Activated CD8-positive, alpha-beta memory T cell treated with anti-CD3 and anti-CD28 coated beads for 24 hours (primary cell): ENCODE results near the gene BAZ1A.

Experiments
- DNase-seq: peaks from one replicate; pipeline ENCODE4 v3.0.0-alpha.2; 2020

BAZ1A gene, protein sequence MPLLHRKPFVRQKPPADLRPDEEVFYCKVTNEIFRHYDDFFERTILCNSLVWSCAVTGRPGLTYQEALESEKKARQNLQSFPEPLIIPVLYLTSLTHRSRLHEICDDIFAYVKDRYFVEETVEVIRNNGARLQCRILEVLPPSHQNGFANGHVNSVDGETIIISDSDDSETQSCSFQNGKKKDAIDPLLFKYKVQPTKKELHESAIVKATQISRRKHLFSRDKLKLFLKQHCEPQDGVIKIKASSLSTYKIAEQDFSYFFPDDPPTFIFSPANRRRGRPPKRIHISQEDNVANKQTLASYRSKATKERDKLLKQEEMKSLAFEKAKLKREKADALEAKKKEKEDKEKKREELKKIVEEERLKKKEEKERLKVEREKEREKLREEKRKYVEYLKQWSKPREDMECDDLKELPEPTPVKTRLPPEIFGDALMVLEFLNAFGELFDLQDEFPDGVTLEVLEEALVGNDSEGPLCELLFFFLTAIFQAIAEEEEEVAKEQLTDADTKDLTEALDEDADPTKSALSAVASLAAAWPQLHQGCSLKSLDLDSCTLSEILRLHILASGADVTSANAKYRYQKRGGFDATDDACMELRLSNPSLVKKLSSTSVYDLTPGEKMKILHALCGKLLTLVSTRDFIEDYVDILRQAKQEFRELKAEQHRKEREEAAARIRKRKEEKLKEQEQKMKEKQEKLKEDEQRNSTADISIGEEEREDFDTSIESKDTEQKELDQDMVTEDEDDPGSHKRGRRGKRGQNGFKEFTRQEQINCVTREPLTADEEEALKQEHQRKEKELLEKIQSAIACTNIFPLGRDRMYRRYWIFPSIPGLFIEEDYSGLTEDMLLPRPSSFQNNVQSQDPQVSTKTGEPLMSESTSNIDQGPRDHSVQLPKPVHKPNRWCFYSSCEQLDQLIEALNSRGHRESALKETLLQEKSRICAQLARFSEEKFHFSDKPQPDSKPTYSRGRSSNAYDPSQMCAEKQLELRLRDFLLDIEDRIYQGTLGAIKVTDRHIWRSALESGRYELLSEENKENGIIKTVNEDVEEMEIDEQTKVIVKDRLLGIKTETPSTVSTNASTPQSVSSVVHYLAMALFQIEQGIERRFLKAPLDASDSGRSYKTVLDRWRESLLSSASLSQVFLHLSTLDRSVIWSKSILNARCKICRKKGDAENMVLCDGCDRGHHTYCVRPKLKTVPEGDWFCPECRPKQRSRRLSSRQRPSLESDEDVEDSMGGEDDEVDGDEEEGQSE (N-terminal part only)

DNA sequence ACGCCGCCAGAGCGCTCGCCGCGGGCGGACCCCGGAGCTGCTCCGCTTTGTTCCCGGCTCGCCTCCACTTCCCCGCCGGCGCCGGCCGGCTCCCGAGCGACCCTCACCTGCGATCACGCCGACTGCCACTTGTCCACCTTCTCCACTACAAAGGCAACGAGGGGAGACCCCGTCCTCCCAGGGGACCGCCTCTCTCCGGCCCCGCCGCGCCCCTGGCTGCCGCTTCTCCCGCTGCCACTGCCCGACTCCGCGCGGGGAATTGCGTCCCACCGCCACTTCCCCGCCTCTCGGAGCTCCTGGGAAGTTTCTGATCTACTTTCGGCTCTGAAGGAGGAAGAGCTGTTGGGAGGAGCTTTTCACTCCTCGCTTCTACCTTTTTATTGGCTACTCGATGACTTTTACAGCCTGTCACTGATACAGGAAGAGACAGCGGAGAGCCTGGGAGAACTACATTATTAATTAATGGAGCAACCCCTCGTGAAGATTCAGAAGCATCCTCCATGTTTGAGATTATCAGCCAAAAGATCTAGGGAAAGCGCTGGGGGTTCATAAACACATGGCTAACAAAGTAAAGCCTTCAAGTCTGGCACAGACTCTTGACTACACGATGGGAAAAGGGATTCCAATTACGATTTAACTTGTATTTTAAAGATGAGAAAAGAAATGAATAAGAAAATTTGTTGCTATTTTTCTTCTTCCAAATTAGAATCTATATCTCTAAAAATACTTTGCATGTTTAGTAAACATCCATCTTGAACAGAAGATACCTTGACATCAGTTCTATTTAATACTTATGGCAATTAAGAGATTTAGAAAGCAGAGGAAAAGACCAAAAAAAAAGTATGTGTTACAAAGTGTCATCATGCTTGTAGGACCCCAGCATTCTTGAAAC is at the start of gene BAZ1A:
TSS of gene BAZ1A (minus strand) at position 330 of the 892 bp plus-strand sequence. CDS start 756 bp downstream, outside the sequence.
- DNase-seq: peak; percentile 86

DNA sequence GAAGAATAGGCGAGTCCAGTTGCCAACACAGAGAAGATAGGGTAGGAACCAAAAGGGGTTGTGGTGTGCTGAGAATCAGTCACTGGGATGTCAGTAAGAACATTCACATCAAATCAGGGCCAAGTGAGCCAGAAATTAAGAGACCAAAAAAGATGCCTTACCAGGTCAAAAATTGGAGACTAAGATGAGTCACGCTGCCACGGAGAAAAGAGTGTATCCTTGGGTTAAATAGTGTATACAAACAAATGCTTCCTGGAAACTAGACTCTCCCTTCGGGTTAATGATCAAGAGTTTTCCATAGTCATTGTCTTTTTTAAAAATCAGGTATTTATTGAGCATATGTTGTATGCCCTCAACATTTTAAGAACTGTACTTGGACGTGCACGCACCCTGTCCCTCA is 45.2 kb upstream of the BAZ1A start:
- no peak for DNase-seq

DNA sequence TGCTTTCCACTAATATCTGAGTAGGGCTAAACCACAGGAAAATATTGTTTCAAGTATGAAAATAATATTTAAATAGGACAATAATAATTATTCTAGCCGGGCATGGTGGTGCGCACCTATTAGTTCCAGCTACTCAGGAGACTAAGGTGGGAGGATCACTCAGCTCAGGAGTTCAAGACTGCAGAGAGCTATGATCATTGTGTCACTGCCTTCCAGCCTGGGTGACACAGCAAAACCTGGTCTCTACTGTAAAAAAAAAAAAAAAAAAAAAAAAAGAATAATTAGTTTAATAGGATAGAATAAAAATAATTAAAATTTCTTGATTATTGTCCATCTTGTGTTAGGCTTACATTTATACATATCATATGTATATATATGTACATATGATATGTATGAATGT is 38.5 kb upstream of the BAZ1A start:
- DNase-seq: no peak

DNA sequence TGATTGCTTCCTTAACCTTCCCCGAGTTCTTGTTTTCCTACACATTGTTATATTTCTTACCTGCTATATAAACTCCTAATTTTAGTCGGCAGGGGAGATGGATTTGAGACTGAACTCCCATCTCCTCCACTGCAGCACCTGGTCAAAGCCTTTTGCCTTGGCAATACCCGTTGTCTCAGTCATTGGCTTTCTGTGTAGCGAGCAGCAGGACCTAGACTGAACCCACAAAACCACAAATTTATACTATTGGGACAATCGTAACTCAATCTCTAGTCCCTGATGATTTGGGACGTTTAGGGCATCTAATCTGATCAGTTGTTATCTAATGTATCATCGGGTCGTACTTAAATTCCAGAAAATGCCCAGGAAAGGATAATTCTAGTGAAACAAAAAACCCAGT is 37.8 kb upstream of the BAZ1A start:
- no peak for DNase-seq

DNA sequence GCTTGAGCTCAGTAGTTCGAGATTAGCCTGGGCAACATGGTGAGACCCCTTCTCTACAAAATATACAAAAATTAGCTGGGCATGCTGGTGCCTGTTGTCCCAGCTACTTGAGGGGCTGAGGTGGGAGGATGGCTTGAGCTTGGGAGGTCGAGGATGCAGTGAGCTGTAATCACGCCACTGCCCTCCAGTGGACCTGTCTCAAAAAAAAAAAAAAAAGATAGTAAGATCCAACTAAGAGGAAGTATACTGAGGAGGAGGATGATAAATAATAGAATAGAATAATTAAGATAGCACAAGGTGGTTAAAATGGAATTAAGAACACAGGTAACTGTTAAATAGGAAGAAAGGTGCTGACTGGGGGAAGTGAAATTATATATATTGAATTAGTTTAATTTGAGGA is 37.0 kb upstream of the BAZ1A start:
- DNase-seq: no peak

DNA sequence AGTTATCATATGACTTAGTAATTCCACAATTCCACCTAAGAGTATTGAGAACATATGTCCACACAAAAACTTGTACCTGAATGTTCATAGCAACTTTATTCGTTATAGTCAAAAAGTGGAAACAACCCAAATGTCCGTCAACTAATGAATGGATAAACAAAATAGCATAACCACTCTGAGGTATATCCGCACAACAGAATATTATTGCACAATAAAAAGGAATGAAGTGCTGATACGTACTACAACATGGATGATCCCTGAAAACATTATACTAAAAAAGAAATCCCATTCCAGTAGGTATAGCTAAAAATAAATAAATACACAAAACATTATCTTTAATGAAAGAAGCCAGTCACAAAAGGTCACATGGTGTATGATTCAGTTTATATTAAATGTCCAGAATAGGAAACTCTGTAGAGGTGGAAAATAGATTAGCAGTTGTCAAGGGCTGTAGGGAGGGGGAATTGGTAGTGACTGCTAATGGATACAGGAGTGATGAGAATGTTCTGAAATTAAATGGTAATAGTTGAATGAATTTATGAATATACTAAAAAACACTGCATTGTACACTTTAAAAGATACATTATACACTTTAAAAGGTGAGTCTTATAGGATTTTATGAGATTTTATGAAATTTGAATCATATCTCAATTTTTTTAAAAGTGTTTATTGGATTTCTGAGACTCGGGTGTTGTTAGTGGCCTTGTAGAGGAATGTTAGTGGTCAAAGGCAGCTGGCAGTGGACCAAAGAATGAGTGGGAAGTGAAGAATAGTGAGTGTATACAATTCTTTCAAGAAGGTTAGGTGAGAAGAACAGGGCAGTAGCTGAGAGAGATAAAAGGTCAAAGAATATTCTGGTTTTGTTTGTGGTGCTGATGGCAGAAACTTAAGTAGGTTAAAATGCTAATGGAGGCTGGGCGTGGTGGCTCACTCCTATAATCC is 36.3 kb upstream of the BAZ1A start:
- DNase-seq: no peak

DNA sequence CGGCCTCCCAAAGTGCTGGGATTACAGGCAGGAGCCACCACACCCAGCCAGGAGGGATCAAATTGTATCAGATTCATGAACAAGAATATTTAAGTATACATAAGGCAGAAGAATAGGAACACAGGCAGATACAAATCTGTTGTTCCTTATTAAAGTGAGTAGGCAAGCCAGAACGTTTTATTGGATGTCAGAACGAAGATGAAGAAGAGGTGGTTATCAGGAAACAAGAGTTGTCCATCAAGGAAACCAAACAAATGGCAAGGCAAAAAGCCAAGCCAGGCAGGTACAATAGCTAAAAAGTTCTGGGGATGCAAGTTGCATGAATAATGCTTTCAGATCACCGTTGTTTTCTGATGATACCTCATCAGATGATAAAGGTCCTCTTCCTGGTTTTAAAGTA is 31.1 kb upstream of the BAZ1A start:
- no peak for DNase-seq

DNA sequence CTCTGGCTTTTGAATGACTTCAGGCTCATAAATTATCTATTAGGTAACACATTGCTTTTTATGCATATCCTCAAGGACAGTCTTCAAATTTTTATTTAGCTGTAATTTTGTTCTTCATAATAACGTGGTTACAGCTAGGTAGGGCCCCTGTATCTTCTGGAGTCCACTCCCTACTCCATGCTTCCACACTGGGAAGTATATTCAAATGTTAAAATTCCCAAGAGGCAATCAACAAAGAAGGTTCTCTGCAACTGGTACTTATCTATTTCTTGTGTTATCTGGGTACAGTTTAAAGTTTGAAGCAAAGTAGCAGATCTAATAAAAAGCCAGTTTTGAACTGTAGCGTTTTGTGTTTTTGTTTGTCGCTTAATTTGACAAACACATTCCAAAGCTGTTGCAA is 20.1 kb upstream of the BAZ1A start:
- no peak for DNase-seq

DNA sequence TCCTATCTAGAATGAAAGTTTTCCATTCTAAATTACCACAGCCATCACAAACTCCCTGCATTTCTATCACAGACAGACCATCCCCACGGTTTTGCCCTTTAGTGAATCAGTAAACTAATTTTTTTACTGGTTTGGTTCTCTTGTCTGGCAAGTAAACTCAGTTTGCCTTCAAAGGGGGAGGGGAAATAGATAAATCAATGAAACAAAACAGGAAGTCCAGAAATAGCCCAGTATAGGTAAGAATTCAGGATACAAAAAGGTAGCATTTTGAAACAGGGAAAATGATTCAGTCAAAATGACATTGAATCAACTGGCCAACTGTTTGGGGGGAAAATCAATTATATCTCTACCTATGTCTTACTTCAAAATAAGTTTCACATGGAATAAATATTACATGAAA is 15.8 kb upstream of the BAZ1A start:
- no peak for DNase-seq

DNA sequence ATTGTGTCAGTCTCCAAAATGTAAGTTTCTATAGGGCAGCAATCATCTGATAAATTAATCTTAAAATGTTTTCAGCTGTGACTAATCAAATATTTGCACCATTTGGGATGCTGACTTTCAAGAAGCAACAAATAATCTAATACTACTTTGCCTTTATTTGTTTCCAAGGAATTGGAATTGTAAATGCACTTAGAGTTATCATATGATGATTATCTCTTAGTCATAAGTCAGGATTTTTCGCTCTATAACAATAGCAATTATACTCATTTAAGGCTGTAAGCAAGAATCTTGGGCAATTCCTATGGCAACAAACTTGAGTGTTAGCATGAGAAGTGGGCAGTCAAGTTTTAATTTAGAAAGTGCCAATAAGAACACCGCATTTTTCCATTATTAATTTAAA is 13.0 kb upstream of the BAZ1A start:
- no peak for DNase-seq

DNA sequence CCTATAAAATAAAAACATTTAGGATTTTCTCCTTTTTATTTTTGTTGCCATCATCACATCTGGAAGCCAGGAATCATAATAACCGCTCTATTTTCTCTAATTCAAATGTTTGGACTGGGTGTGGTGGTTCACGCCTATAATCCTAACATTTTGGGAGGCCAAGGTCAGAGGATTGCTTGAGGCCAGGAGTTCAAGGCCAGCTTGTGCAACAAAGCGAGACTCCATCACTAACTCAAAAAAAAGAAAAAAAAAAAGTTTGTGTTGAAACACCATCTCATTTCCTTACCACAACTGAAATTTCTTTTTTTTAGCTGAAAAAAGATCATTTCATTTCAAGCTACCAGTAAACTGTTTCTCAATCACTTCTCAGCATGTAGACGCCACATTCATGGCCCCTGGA is 8.8 kb upstream of the BAZ1A start:
- no peak for DNase-seq

DNA sequence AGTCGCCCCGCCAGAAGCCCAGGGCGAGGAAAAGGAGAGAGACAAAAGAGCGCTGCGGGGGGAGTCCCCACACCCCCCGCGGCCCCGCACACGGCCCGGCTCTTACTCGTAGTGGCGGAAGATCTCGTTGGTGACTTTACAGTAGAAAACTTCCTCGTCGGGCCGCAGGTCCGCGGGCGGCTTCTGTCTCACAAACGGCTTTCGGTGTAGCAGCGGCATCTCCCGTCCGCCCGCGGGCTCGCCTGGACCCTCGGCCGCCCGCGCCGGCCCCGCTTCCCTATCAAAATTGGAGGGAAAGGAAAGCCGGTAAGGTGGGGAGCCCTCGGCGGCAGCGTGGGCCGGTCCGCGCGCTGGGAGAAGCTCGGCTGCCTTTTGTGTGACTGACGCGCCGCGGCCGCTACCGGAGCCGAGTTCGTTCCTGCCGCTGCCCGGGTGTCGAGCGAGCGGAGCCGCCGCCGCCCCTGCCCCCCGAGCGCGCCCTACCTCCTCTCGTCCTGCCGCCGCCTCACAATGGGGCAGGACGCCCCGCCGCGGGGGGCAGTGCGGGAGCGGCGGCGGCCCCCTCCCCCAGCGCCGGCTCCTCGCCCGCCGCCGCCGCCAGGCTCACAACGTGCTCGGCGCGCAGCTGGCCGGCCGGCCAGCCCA is 652 bp downstream of the BAZ1A start:
- DNase-seq: peak; percentile 84

DNA sequence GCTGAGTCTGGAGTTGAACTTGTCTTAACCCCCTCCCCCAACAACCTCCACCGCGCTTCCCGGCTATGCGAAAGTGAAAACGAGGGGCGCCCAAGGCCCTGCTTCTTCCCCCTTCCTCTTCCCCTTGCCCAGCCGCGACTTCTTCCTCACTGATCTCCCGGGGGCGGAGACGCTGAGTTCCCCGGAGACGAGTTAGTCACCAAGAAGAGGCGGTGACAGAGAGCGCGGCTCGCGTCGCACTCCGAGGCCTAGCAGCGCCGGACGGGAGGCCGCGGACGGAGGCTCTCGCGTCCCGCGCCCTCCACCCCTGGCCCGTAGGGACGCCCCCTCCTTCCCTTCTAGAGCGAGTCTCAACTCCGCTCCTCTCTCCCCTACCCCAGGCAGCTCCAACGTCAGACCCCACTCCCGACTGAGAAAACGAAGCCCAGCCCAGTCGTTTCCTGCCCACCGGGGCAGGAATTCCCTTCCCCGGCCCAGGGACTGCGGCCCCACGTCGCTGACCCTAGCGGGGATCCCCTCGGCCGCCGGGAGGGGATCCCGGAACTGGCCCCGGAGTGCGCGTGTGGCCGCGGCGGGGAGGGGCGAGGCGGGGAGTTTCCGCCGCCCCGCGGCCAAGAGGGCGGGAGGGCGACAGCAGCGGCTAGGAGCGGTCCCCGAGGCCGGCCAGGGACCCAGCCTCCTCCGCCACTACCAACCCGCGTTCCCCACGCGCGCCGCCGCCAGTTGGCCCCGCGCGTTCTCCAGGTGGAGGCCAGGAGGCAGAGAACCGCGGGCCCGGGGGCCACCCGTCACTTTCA is 1.4 kb downstream of the BAZ1A start:
- peak; percentile 91 for DNase-seq

DNA sequence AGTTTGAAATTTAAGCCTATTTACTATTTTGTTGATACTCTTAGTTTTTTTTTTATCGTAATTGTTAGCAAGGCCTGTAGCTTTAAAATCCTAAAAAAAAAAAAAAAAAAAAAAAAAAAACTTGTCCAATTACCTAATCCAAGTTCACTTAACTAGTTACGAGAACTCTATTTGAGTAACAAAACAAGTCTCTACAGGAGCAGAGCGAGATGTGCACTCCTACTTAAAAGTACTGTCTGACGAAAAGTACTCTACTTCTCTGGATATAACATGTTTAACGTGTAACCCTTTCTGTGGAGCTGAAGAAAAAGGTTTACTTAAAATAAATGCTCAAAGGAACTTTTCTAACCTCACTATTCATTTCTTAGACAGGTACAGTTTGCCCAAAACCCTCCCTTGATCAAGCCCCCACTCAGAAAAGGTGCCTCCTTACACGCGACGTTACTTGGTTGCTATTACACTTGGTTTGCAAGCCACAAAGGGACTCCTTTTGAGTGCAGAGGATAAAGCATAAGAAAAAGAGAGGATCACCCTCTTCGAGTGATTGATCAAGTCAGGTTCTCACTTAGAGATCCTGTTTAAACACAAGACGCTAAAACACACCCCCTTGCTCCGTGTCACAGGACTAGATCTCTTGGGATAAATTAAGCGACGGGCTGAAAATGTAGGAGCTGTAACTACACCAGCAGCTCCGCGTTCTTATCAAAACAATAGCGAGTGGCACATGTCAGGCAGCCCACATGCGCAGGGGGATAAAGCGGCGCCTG is 2.2 kb downstream of the BAZ1A start:
- no peak for DNase-seq

DNA sequence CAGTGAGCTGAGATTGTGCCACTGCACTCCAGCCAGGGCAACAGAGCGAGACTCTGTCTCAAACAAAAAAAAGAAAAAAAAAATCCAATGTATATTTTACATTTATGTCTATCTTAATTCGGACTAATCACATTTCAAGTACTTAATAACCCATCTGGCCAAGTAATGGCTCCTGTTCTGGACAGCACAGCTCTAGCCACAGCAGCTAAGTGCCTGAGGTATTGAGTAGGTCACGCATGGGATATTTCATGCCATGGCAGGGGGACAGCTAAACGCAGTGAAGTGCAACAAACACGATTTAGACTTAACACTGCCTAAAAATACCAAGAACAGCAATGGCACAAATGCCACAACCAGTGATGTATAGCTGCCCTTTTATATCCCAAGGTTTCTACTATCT is 8.0 kb downstream of the BAZ1A start:
- no peak for DNase-seq

DNA sequence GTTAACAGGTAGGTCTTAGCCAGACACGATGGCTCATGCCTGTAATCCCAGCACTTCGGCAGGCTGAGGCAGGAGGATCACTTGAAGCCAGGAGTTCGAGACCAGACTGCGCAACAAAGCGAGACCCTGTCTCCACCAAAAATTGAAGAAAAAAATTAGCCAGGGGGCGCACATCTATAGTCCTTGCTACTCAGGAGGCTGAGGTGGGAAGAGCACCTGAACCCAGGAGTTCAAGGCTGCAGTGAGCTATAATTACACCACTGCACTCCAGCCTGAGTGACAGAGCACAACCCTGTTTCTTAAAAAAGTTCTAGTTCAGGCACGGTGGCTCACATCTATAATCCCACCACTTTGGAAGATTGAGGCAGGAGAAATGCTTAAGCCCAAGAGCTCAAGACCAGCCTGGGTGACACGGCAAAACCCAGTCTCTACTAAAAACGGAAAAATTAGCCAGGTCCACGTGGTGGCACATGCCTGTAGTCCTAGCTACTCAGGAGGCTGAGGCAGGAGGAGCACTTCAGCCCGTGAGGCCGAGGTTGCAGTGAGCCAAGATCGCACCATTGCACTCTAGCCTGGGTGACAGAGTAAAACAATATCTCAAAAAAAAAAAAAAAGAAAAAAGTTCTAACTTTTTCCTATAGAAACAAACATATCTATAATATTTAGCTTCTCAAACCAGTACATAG is 9.1 kb downstream of the BAZ1A start:
- no peak for DNase-seq

DNA sequence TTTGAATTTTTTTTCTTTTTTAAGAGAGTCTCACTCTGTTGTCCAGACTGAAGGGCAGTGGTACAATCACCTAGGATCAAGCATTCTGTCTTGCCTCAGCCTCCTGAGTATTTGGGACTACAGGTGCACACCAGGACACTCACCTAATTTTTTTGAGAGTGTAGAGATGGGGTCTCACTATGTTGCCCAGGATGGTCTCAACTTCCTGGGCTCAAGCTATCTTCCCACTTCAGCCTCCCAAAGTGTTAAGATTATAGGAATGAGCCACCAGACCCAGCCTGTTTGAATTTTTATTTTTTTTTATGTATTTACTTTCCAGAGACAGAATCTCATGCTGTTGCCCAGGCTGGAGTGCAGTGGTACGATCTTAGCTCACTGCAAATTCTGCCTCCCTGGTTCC is 11.3 kb downstream of the BAZ1A start:
- no peak for DNase-seq

DNA sequence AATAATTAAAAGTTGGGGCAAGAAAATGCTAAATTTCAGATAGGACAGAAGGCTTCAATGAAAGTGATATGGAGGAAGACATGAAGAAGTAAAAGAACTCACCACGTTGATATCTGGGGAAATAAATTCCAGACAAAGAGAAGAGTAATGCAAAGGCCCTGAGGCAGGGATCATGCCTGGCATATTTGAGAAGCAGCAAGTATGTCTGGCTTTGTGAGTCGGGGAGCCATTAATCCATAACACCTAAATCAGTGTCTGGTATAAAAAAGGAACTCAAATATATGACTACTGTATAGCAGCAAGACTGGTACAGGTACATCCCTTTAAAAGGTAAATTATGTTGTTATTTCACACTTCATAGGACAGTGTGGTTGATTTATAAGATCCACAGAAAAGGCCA is 16.4 kb downstream of the BAZ1A start:
- no peak for DNase-seq
